NCI-H146 (cell line): ENCODE data around the gene LRMDA.

ENCODE experiments used
- DNase-seq: peaks from one replicate; lab custom pipeline; 2025; lab: John Stamatoyannopoulos, UW

Gene LRMDA

GRCh38 chr10:75957314-75958120 lies 526.1 kb downstream of the LRMDA start:
- no peak for DNase-seq

DNA sequence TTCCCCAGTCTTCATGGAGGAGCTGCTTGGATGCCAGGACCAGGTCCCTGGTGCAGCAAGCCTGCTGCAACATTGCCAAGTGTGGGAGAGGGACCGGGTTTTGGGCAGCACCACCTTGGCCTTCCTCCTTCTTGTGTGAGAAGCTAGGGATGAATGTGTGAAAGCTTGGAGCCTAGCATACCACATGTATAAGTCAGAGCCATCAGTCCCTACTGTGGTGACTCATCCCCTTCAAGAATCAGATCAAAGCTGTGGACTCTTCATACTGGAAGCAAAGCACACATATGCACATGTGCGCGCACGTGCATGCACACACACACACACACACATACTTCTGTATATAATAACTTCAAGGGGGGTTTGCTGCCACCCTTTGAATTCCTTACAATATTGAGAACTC lies 527.8 kb downstream of the LRMDA start:
- DNase-seq: no peak

DNA sequence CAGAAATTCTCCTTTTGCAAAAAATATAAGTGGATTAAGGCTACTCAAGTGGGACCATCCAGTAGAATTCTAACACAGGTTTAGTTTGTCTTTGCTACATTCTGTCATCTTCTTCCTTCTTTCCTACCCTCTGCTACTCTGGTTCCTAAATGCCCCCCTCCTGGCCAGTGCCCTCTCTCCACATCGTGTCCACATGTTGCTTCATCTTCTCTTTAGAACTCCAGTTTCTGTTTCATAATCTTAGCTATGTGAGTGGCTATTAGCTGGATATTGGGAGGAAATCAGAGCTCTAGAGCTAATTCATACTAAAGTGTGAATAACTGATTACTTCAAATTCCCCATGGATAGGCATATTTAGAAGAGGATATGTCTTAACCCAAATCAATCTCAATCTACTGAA lies 528.5 kb downstream of the LRMDA start:
- DNase-seq: no peak

GRCh38 chr10:75962395-75963061 lies 531.1 kb downstream of the LRMDA start:
- no peak for DNase-seq

GRCh38 chr10:75967491-75967890 lies 536.1 kb downstream of the LRMDA start:
- peak; percentile 71 for DNase-seq

DNA sequence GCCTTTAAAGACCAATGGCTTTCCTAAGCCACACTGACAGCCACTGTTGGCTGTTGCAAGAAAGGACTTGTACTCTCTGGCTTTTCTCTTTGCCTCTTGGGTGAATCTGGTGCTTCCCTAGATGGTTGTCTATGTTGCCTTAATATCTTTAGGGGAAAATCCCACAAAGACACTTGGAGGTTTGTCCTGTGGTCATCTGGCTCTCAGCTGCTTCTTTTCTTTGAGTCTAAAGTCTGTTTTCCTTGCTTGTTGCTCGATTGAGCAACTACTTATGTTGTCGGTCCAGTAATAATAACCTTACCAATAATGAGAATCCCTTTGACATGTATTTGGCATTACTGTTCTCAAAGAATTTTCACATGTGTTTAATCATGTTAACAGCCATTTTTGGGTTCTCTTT lies 537.6 kb downstream of the LRMDA start:
- DNase-seq: no peak

DNA sequence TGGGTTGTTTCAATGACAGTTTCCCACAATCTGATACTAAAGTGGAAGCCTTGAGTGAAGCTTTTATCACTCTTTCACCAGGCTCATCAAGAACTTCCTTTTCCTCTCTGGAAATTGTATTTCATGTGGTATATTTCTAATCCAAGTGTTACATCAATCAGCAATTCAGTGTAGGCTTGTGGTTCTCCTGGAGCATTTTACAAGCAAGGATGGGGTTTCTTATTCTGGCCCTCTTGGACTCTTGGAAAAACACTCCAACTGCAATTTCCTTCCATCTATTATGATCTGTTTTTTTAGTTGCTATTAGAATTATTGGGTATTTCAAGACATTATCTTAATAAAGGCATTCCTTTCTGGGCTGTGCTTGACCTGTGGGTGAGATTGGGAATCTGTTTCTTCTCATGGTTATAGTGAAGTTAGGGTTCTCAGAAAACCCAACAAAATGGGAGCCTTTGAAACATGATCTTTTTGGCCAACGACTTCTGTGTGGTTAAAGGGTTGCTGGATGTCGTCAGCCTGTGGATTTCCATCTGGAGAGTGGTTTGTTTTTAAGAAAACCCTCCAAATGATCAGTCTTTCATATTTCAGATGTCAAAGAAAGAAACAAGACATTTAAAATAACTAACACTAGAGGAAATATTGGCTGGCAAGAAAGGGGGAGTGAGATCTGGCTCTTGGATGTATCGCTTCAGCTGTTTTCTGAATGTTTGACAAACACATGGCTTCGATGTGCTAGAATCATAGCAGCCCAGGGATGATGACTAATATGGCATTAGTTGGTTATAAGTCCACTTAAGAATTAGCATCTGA lies 540.2 kb downstream of the LRMDA start:
- no peak for DNase-seq

DNA sequence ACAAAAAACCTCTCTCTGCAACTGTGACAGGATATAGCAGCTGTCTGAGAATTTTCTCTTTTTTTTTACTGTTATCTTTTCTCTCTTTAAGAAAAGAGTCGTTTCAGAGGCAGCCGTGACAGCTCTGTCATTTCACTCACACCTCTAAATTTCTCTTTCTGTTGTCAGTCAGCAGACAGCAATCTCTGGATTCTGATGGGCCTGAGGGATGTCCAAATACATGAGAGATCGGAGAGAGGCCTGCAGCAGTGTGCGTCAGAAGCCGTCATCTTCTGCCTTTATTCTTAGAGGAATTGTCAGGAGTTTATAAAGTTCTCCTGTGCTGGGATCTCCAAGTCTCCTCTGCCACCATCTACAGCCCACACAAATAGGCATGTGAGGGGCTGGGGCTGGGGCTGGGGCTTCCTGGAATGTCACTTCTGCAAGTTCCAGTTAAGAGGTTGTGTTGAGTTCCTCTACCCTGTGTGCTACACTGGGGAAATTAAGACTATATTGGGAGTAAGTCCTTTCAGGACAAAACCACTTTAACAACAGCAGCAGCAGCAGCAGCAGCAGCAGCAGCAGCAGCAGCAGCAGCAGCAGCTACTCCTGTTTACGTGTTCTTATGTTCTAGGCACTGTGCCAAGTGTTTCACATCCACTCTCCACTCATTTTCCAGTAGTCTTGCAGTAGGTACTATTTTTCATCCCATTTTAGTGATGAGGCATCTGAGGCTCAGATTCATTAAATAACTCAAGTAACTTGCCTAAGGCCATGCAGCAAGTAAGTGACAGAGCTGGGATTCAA lies 541.3 kb downstream of the LRMDA start:
- peak; percentile 28 for DNase-seq

DNA sequence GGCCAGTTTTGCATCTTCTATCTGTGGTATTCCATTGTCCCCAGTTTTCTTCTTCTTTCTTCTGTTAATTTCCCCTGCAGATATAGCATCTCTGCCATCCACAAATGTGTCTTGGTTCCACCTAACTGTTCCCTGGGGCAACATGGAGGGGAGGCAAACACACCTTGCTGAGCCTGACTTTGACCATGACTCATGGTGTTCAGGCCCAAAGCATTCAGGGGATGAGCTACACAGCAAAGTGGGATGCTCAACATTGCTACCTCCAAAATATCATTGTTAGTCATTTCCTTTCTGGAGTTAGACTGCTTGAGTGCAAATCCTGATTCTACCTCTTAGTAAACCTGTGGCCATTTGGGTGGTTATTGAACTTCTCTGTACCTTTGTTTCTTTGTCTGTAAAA lies 542.7 kb downstream of the LRMDA start:
- no peak for DNase-seq

DNA sequence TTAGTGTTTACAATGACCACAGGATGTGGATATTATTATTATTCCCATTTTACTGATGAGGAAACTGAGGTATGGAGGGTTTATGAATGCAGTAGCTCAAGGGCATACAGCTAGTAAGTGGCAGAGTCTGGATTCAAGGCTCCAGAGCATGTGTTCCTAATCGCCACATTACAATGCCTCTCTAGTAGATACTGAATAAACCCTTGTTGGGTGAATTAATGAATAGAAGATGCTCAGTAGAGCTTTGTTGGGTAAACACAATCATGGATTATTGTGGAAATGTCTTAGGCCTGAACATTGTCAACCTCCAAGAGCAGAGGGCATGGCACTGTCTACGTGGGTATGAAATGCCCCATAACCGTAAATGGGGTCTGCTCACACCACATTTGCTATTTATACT lies 545.3 kb downstream of the LRMDA start:
- no peak for DNase-seq

DNA sequence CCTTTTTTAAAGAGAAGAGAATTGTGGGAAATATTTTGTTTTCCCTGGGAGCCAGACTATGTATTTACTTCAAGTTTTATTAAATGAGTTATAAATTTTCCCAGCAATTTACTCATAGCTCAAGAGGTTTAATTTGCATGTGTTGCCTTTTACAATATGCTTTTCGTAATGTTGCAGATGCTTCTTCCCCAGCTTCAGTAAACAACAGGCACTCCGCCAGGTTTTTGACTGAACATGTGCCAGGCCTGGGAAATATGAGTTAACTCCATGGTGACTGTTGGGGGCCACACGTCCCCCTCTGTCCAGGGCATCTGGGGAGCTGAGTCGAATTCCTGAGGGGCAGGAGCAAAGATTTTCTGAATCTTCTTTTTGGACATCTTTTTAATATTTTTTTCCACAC lies 545.7 kb downstream of the LRMDA start:
- no peak for DNase-seq

GRCh38 chr10:75978213-75978612 lies 546.8 kb downstream of the LRMDA start:
- DNase-seq: no peak

- no peak for DNase-seq
Measured at GRCh38 chr10:75980419-75981002, 549.1 kb downstream of the LRMDA start.

- no peak for DNase-seq
Measured at GRCh38 chr10:75982611-75983369, 551.4 kb downstream of the LRMDA start.

GRCh38 chr10:75984067-75984466 lies 552.6 kb downstream of the LRMDA start:
- no peak for DNase-seq

DNA sequence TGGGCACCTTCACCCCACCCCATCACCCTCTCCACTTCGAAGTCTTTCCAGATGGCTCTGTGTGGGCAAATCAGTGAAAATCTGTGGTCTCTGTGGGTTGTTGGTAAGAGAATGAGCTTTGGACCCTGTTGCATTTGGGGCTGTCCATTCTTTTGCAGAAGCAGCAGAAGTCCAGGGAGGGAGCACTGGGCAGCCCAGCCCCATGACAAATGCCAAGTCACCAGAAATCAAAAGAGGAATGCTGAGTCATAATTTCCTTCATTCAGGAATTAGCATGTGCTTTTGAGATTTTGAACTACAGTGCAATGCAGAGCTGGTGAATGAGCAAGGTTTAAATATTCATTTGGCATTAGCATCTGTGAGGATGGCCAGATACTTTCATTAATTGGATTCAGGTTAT lies 556.2 kb downstream of the LRMDA start:
- no peak for DNase-seq

DNA sequence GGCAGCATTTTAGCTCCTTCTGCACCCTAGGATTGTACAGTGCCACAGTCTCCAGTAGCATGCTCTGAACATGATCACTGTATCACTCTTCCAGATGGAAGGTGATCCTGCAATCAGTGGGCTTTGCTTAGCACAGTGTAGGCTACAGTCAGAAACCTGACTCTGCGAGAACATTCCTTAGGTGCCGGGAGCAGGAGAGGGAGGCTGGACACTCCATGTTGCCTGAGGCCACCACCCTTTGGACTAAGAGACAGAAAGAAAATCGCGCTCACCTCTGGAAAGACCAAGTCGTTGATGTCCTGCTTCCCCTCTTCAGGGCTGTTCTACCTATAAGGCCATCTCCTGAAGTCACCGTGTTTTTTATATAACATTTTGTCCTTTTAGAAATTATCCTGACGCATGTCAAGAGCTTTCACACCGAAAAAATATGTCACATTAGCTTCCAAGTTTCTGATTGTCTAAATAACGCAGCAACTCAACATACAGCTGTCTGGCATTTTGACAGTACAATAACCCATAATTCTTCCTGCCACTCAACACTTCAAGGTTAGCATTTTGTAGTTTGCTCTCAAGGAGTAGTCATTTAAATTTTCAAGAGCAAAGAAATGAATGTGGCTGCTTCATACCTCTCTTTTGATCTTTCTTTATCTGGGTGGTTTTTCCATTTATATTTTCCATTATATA lies 563.1 kb downstream of the LRMDA start:
- DNase-seq: no peak

GRCh38 chr10:75995041-75995430 lies 563.6 kb downstream of the LRMDA start:
- no peak for DNase-seq

- DNase-seq: no peak
Measured at GRCh38 chr10:75995720-75996119, 564.3 kb downstream of the LRMDA start.

DNA sequence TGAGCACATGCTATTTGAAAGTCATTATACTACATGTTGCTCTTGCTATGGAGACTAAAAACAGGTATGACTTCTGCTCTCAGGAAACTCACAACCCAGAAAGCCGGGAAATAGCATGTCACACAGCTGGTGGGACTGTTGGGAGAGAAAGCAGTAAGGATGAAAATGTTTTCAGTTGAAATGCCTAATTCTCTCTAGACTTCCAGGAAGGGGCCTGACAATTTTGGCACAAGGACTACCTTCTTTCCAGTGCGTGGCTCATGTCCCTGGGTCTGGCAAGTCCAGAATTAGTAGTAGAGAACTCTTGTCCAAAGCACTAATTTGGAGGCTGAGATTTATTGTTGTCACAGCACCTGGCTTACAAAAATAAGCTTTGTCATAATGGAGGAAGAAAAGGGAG lies 567.6 kb downstream of the LRMDA start:
- DNase-seq: no peak
